Spleen (tissue), 7 donors: ENCODE measurements around the gene STK36.

Experiments used
- POLR2A ChIP-seq, 3 donors: fragments of 450-650 bp; IDR thresholded peaks; one replicate each; pipeline ENCODE4 v1.5.1; 2017; ENCODE audit warnings: antibody characterized with exemption in 3 of 3, mild to moderate bottlenecking in 1 of 3
- POLR2AphosphoS5 ChIP-seq, 3 donors: sonication (generic); formaldehyde crosslinking; IDR thresholded peaks; one replicate each; pipeline ENCODE4 v1.5.1; 2017; ENCODE audit warnings: antibody characterized with exemption in 3 of 3
- TF ChIP-seq, protein P1 (sequence below), 11 experiments: fragments of 200-600 bp in 7 of 11; fragments of 450-650 bp in 4 of 11; sonication (generic) in 4 of 11; IDR thresholded peaks in 8 of 11; conservative IDR thresholded peaks in 3 of 11; 1 replicate in 7 of 11; 2 replicates in 4 of 11; pipeline versions ENCODE4 v1.4.0 to v1.8.0; 2016 to 2021; ENCODE audit warnings: antibody characterized with exemption in 11 of 11, inconsistent platforms in 4 of 11, mild to moderate bottlenecking in 1 of 11
- donor health status: DM: no; HTN: no; CAD: no; lungs with moderate emphysema.
- donor health status: DM: no; HTN: no; CAD: no.
- donor health status: DM: no; HTN: no; CAD: no.

DNA sequence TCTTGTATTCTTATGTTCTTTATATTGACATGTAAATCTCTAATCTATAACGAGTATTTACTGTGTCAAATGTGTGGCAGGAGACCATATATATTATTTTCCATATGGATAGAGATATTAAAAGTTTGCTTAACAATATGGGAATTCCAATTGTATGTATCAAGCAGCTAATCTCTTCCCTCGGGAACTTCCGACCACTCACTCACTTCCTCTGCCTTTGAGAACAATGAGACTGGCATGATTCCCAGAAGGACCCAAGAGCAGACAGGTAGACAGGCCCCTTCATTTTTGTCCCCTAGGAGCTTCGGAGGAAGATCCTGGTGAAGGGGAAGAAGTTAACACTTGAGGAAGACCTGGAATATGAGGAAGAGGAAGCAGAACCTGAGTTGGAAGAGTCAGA lies 40.0 kb upstream of the STK36 start:
- TF ChIP-seq, protein P1, sequence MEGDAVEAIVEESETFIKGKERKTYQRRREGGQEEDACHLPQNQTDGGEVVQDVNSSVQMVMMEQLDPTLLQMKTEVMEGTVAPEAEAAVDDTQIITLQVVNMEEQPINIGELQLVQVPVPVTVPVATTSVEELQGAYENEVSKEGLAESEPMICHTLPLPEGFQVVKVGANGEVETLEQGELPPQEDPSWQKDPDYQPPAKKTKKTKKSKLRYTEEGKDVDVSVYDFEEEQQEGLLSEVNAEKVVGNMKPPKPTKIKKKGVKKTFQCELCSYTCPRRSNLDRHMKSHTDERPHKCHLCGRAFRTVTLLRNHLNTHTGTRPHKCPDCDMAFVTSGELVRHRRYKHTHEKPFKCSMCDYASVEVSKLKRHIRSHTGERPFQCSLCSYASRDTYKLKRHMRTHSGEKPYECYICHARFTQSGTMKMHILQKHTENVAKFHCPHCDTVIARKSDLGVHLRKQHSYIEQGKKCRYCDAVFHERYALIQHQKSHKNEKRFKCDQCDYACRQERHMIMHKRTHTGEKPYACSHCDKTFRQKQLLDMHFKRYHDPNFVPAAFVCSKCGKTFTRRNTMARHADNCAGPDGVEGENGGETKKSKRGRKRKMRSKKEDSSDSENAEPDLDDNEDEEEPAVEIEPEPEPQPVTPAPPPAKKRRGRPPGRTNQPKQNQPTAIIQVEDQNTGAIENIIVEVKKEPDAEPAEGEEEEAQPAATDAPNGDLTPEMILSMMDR (IDR thresholded peaks at IDR 0.05 in 8 of 11, conservative IDR thresholded peaks at IDR 0.05 in 3 of 11): no peak
- TF ChIP-seq POLR2A (IDR thresholded peaks at IDR 0.05) (no peak), POLR2AphosphoS5 (IDR thresholded peaks at IDR 0.05) (no peak)
